SKM-1 treated with dmso at 0.1 percent for 144 hours (cell line): ENCODE measurements around the gene LIG1.
"Not testable (repeated sequence)": the region's sequence is repeated elsewhere in the genome, so short reads cannot be mapped to it uniquely, and the experiment has no call there.

ENCODE experiments used
- DNase-seq: peaks from one replicate; lab custom pipeline; 2025; ENCODE audit not compliant: unreplicated experiment; lab: John Stamatoyannopoulos, UW

The LIG1 gene

GRCh38 chr19:48085904-48086864 is 84.0 kb downstream of the LIG1 start:
- no peak for DNase-seq

- no peak for DNase-seq
Measured at GRCh38 chr19:48085076-48085475, 85.1 kb downstream of the LIG1 start.

- no peak for DNase-seq
Measured at GRCh38 chr19:48081106-48081505, 89.0 kb downstream of the LIG1 start.

- DNase-seq, result not testable (repeated sequence)
Measured at GRCh38 chr19:48070177-48070769, 99.9 kb downstream of the LIG1 start.

GRCh38 chr19:48069435-48069834 is 100.7 kb downstream of the LIG1 start:
- DNase-seq, result no peak
